Suprapubic skin (tissue), 4 donors: ENCODE results near the gene LTO1.
A peak's percentile ranks its signal among the peaks of the same experiment; 100 is the strongest.

Experiments used
- CTCF ChIP-seq, 2 donors: fragments of 200-600 bp in 1 of 2; fragments of 450-650 bp in 1 of 2; sonication (generic) in 1 of 2; IDR thresholded peaks; one replicate each; pipeline ENCODE4 v1.5.1; 2016 to 2019; ENCODE audit warnings: antibody characterized with exemption in 2 of 2, mild to moderate bottlenecking in 1 of 2, moderate library complexity in 1 of 2
- EP300 ChIP-seq: sonication (generic); formaldehyde crosslinking; IDR thresholded peaks from one replicate; pipeline ENCODE4 v1.6.1; 2017; ENCODE audit warnings: antibody characterized with exemption
- POLR2A ChIP-seq, 2 donors: fragments of 450-650 bp; IDR thresholded peaks; one replicate each; pipeline ENCODE4 v1.6.1; 2017; ENCODE audit warnings: antibody characterized with exemption in 2 of 2, mild to moderate bottlenecking in 2 of 2, moderate library complexity in 2 of 2
- POLR2AphosphoS5 ChIP-seq, 3 donors: sonication (generic); formaldehyde crosslinking; IDR thresholded peaks; one replicate each; pipeline ENCODE4 v1.6.1; 2017; ENCODE audit warnings: antibody characterized with exemption in 3 of 3

DNA sequence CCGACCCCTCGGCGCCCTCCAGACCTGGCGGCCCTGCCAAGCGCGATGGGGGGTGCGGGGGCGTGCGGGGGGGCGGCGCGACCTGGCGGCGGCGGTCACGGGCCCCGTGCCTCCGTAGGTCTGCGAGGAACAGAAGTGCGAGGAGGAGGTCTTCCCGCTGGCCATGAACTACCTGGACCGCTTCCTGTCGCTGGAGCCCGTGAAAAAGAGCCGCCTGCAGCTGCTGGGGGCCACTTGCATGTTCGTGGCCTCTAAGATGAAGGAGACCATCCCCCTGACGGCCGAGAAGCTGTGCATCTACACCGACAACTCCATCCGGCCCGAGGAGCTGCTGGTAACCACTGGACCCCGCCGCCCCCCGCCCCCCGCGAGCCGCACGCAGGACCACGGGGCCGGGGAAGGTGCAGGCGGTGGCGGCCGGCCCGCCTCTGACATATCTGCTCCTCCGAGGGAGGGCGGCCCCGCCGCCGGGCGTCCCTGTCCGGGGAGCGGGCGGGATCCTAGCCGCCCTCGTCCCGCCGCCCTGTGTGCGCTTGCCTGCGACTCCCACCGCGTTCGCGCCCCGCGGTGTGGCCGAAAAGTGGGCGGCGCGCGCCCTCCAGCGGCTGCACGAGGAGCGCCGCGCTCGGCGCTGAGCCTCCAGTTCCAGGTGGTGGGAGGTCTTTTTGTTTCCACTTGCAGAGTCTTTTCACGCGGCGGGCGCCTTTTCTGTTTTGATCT, 32.1 kb downstream of the LTO1 start:
- TF ChIP-seq POLR2A (IDR thresholded peaks at IDR 0.05) (no peak), CTCF (IDR thresholded peaks at IDR 0.05) (peak; percentile 92), POLR2AphosphoS5 (IDR thresholded peaks at IDR 0.05) (peak in 2 of 3 donors; percentile 47 to 52), EP300 (no peak)
